ENCODE results near the gene SPATA45.

GRCh38 chr1:212780759-212781158 is 66.7 kb downstream of the SPATA45 start:
- TF ChIP-seq POLR2A (IDR thresholded peaks at IDR 0.05) (no peak), CTCF (IDR thresholded peaks at IDR 0.05) (no peak)
